Pulmonary artery endothelial cell (primary cell): ENCODE measurements around the gene CA11. TPM values are rescaled to one million over a fixed set of nuclear protein-coding genes. Genes with fewer than 3 reads are reported as not detected.

Experiments
- DNase-seq: peaks from one replicate; pipeline ENCODE4 v3.0.0-alpha.2; 2011; ENCODE audit warnings: low read depth, low spot score
- total RNA-seq: library from RNA; depleted of rRNA; stranded (reverse); fragments of >200 nt; gene quantifications from 2 replicates; pipeline ENCODE4 v1.2.3, GENCODE V29; 2014

The CA11 gene
- total RNA-seq, 1 donor from 2014 or later: 3.2 TPM

GRCh38 chr19:48614436-48615230, 31.4 kb downstream of the CA11 start, which contains the start of gene FAM83E:
Gene FAM83E, minus strand, starts transcription at chr19:48615076. Its CDS starts 1,704 bp downstream, at chr19:48613372.
- DNase-seq: no peak

DNA sequence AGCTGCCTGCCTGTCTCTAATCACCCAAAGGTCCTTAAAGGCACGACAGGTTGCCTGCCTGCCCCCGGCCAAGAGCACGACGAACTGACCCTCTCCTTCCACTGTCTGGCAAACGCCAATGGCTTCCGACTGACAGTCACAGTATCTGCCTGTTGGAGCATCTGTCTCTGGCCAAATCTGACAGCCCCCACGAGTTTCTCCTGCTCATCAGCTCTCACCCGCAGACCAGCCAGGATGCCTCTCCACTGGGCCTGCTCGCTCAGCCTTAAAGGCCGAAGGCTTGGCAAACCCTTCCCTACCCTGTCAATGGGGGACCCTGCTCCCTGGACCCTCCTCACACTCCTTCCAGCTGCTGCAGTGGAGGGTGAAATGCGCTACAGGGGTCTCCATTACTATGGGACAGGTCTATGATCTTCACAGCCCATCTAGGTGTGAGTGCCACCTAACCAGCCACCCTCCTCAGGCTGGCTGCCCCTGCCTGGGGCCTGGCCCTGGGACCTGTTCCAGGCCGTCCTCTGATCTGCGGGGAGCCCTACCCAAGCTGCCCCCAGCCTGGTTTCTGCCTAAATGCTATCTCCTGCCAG, 32.0 kb downstream of the CA11 start:
- DNase-seq: no peak

DNA sequence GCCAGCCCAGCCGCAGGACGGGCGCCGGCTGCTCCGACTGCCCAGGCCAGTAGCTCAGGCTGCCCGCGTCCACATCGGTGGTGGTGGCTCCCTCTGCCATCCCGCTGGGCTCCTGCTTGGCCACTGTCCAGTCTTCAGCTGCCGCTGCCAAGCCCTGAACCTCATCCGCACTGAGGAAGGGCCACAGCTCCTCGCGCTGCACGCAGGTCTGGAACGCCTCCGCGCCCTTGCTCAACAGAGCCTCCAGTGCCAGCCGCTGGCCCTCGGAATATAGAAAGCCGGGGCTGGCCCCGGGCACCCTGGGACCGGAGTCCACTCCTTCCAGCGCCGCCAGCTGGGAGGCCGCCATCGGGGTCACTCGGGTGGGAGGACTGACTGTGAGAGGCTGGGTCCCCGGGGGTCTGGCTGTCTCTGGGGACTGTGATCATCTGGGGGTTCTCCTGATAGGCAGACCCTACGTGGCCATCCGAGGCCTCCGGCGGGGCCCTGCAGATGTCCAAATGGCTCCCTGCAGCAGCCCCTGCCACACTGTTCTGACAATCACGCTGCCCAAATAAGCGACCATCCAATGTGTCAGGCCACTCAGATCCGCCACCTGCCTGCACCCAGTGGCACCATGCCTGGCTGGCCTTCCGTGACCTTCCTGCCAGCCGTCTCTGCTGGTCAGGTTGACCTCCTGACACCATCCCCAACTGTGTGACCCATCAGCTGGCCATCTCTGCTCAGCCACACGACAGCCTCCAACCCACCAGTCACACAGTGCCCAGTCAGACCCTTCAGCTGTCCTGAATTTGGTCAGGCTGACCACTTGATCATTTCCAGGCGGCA, 32.7 kb downstream of the CA11 start:
- no peak for DNase-seq

GRCh38 chr19:48611872-48612271, 34.1 kb downstream of the CA11 start:
- no peak for DNase-seq

GRCh38 chr19:48609571-48610108, 36.3 kb downstream of the CA11 start:
- no peak for DNase-seq

GRCh38 chr19:48608798-48609263, 37.2 kb downstream of the CA11 start:
- no peak for DNase-seq

DNA sequence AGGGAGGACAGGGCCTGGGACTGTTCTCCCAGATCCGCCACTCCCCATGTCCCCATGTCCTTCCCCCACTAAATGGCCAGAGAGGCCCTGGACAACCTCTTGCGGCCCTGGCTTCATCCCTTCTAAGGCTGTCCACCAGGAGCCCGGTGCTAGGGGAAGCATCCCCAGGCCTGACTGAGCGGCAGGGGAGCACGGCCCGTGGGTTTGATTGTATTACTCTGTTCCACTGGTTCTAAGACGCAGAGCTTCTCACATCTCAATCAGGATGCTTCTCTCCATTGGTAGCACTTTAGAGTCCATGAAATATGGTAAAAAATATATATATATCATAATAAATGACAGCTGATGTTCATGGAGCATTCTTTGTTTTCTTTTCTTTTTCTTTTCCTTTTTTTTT, 38.6 kb downstream of the CA11 start:
- DNase-seq: no peak

- DNase-seq: no peak
Observed at GRCh38 chr19:48606463-48607358, 39.3 kb downstream of the CA11 start, which contains the start of gene SPACA4. Gene SPACA4, plus strand, starts transcription at chr19:48606742. Its CDS starts 237 bp downstream, at chr19:48606979.

- DNase-seq: no peak
Observed at GRCh38 chr19:48603850-48604249, 42.1 kb downstream of the CA11 start.

- DNase-seq: no peak
Observed at GRCh38 chr19:48603449-48603848, 42.5 kb downstream of the CA11 start.

DNA sequence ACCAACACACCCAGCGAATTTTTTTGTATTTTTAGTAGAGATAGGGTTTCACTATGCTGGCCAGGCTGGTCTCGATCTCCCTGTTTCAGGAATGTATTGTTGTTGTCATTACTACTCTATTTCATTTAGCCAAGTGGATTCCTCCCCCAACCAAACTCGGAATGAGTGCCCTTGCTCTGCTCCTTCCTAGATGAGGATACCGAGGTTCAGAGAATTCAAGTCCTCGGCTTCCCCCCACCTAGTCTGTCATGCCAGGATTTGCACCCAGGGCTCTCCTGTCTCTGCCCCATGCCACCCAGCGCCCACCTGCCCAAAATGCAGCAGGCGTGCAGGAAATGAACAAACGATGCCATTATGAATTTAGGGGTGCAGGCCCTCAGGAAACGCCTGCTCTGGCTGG, 43.0 kb downstream of the CA11 start:
- no peak for DNase-seq

DNA sequence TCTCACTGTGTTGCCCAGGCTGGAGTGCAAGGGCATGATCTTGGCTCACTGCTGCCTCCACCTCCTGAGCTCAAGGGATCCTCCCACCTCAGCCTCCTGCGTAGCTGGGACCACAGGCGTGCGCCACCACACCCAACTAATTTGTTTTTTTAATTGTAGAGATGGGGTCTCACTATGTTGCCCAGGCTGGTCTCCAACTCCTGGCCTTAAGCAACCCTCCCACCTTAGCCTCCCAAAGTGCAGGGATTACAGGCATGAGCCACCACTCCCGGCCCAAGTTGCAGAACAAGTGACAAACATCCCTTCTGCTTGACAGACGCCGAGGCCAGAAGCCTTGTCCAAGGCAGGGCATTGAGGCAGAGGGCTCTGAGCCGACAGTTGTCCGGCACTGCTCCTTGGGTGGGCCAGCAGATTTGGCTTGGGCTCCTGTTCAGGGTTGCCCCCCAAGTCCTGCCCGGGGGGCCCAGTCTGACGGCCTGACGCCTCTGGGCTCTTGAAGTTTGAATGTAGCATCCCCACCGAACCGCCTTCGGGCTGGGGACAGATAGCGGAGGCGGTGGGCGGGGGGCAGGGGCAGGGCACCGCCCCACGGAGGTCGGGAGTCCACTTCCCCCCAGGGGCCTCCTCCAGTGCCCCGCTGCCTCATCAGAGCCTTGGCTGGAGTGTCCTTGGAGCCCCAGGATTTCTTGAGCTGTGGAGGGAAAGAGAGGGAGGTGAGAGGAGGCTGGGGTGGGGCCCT, 45.1 kb downstream of the CA11 start:
- DNase-seq: no peak

GRCh38 chr19:48598996-48599700, 46.8 kb downstream of the CA11 start:
- DNase-seq: no peak

DNA sequence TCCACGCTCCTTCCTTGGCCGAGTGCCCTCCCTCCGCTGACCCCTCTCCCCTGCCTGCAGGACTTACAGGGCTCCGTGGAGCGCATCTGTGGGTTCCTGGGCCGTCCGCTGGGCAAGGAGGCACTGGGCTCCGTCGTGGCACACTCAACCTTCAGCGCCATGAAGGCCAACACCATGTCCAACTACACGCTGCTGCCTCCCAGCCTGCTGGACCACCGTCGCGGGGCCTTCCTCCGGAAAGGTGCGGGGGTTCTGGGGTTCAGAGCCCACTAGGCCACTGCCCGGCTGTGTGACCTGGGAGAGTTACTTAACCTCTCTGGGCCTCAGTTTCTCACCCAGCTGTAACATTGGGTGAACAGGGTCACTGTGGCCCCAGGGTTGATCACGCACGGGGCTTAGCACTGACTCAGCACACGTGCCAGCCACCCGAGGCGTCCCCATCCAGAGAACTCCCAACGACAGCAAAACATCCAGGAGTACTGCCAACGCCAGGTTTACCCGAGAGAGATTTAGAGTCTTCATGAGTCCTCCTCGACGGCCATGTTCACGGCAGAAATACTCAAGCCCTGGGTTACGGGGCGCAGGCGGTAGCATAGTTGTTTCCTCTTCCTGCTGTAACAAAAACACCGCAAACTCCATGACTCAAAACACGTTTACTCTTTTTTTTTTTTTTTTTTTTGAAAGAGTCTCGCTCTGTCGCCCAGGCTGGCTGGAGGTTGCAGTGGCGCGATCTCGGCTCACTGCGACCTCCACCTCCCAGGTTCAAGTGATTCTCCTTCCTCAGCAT, 49.1 kb downstream of the CA11 start:
- no peak for DNase-seq

GRCh38 chr19:48596237-48596636, 49.8 kb downstream of the CA11 start:
- DNase-seq: no peak

GRCh38 chr19:48595833-48596232, 50.2 kb downstream of the CA11 start:
- DNase-seq: no peak

GRCh38 chr19:48595171-48595570, 50.8 kb downstream of the CA11 start:
- DNase-seq: no peak

DNA sequence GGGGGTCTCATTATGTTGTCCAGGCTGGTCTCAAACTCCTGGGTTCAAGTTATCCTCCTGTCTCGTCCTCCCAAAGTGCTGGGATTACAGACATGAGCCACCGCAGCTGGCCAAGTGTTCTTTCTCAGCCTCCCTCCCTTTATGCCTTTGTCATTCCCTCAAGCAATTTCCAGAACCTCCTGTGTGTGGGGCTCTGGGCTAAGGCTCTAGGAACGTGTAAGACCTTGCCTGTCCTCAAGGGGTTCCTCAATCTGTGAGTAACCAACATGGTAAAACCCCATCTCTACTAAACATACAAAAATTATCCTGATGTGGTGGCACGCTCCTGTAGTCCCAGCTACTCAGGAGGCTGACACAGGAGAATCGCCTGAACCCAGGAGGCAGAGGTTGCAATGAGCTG, 55.0 kb downstream of the CA11 start:
- no peak for DNase-seq
